NCI-H1436 (cell line): ENCODE measurements around the gene RPE.

Experiments
- DNase-seq: peaks from one replicate; lab custom pipeline; 2025; lab: John Stamatoyannopoulos, UW

RPE gene

DNA sequence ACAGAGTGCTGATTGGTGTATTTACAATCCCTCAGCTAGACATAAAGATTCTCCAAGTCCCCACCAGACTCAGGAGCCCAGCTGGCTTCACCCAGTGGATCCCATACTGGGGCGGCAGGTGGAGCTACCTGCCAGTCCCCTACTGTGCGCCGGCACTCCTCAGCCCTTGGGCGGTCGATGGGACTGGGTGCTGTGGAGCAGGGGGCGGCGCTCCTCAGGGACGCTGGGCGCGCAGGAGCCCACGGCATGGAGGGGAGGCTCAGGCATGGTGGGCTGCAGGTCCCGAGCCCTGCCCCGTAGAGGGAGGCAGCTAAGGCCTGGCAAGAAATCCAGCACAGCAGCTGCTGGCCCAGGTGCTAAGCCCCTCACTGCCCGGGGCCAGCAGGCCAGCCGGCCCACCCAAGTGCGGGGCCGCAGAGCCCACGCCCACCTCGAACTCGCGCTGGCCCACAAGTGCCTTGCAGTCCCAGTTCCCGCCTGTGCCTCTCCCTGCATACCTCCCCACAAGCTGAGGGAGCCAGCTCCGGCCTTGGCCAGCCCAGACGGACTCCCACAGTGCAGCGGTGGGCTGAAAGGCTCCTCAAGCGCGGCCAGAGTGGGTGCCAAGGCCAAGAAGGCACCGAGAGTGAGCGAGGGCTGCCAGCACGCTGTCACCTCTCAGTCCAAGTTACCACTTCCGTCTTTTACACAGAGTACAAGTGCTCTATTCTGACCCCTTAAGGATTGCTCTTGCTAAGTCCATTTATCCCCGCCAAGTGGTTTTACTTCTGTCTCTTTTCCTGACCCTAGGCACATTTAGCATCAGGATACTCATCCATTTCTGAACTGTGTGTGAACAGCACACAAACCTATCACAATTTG, 1.7 kb upstream of the RPE start:
- DNase-seq = no peak

DNA sequence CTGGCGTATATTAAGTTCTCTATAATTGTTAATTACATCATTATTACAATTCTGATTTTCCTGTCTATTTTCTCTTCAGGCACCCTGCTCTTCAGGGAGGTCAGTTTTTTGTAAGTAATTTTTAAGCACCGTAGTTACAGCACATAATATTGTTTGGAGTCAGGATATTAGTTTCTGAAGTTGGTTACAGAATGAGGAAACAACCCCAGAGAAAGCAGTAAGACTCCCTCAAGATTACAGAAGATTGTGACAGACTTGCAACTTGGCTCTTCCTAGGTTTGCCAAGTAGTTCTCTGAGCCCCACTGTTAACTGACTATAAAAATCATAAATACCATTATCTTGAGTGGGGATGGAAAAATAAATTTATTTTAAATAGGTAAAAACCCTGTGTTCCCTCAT, 921 bp downstream of the RPE start:
- no peak for DNase-seq

DNA sequence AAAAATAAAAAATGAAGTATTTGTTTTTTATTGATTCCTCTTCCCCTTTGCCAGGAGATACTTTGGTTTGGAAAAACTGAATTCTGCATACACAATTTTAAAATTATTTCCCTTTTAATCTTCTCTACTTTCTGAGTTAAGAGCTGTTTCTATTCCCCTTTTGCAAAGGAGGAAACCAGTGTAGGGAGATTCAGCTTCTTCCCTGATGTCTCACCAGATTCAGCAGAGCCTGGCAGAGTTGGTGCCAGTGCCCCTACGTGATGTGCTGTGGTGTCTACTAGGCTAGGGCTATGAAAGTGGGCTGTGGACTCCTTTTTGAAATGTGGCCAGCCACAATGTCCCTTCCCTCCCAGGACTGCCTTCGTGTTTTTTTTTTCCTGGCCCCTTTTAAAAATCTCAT, 2.4 kb downstream of the RPE start:
- DNase-seq = no peak

DNA sequence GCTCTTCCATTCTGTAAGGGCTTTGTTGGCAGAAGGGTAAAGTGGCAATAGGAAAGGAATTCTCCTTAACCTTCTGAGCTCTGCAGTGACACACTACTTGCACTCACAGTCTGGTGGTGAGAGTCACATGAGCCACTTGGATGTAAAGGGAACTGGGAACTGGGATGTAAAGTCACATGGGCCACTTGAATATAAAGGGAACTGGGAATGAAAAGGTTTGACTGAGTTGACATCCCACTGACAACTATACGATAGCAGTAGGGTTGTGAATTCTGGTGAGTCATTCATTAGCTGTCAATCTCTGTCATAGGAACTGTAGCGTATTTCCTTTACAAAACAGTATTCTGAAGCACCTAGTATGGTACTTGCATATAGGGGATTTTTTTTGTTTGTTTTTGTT, 5.5 kb downstream of the RPE start:
- DNase-seq = no peak

DNA sequence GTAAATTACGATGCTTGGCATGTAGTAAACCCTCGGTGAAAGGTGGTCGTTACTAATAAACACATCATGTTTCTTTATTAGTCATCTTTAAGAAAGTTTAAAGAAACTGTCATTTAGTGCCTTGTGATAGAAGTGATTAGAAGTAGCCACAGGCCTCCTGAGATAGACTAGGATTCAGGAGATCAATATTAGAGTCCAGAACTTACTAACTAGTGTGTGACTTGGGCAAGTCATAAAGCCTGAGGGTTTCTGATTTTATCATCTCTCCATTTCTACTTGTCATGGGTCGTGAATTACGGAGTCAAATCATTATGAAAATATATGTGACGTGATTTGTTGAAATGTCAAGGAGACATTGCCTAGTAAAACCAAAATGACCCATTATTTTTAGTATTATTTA, 6.7 kb downstream of the RPE start:
- DNase-seq = no peak

DNA sequence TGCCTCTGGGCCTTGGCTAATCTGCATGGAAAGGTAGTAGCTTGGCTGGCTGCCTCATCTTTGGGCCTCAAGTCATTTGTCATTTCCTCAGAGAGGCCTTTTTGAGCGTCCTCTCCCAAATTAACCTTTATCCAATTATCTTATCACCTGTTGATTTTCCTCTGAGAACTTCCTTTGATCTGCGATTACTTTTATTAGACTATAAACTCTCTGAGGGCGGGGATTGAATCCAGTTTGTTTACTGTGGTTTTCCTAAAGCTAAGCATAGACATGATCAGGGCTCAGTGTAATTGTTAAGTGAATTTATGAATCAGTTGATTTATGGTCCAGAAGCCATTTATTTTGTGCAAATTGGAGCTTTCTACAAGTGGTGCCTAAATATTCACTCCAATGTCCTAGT, 7.5 kb downstream of the RPE start:
- no peak for DNase-seq

DNA sequence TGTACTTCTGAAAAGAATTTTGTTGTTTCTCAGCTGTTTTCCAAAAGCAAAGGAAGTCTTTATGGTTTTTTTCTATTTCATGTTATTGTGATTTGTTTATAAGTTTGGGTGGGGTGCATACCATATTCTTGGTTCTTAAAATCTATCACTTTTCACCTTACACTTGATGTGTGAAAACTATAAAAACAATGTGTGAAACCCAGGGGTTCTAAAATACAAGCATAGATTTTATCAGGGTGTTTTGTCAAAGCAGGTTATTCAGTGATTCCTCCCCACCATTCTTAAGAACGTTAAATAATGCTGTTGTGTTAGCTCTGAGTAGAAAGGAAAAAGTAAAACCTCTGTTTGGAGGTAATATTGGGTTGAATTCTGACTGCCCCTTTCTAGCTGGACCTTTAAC, 17.7 kb downstream of the RPE start:
- DNase-seq = no peak

DNA sequence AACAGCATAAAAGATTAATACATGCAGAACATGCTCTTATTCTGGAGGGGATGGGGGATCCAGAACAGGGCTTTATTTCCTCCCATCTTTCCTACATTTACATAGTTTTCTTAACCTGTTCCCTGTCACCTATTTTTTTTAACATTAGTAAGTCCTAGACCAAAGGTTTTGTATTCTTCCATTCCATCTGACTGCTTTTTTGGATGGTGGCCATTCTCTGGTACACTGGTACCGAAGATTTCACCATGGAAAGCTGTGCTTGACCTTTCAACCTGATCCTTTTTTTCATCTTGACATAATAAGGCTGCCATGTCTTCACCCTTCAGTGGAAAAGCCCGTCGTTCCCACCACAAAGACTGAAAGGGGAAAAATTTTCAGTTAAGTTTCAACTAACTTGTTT, 20.4 kb downstream of the RPE start:
- DNase-seq = no peak

DNA sequence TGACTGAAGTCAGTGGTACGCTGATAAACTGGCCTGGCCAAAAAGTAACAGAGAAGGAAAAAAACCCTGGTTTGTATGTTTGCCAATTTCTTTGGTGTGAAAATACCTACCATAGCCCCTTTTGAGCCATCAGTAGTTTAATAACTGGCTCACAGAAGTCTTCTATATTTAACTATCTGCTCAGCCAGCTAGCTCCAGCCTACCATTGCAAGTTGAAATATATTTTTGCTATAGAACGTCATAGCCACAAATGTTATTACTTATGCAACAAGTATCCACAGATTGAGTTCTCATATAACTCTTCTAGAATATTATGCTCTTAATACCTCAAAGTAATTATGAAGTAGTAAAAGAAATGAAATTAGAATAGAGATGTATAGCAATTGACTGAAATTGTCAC, 25.2 kb downstream of the RPE start:
- DNase-seq = no peak

DNA sequence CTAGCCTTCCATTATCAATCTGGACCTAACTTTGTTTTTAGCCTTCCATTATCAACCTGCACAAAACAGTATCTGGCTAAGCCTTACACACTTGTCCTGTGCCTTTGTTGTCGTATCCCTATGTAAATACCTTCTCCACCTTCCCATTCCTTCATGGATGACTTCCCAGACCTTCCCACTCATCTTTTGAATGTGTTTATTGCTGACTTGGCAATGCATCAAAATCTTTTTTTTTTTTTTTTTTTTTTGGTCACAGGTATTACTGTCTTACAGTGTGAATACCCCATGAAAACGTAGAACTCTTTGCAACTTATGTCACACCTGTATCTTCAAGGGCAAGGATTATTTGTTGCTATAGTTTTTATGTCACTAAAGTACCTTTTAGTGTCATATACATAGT, 25.7 kb downstream of the RPE start:
- DNase-seq = no peak

DNA sequence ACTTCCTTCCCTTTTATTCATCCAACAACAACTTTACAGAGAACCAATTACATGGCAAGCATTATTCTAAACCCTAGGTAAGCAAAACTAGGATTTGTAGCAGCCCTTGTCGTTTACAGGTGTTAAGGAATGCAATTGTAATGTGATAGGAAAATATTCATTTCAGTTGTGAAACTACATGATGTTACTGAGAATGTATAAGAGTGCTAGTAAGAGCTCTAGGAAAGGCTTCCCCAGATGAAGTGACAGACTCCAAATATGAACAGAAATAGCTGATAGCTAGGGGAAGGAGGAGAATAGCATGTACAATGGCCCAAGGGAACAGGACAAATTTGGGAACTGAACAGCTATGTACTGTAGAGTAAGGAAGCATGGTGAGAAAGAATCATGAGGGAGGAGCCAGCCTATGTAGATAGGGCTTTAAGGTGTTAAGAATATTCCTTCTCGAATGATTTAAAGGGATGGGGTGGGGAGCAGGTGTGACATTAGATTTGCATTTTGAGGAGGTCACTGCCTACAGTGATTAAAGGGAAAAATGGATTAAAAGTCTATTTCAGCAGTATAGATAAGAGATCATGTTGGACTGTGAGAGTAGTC, 31.7 kb downstream of the RPE start:
- DNase-seq = no peak

DNA sequence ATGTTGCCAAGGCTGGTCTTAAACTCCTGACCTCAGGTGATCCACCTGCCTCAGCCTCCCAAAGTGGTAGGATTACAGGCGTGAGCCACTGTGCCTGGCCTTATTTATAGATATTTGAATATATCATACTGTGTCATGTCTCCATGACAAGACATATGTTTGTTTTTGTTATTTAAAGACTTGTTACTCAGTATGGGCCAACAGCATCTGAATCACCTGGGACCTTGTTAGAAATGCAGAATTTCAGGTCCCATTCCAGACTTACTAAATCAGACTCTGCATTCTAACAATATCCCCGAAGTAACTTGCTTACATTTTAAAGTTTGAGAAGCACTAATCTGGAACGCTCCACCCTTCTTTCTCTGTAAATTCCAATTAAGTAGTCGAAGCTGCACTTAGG, 33.2 kb downstream of the RPE start:
- DNase-seq = no peak

DNA sequence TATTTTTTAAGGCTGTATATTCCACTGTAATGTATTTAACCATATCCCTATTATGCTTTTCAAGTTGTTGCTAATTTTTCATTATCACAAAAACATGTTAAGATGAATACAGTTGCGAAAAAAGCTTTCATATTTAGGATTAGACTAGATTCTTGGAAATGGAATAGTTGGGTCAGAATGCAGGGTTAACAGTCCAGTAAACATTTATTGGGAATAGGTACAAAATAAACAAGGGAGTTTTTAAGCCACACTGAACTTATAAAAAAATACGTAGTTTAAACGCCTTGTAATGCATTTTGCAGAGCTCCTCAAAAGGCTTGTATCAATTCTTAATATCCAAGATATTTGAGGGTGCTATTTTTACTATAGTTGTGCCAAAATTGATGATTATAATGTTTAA, 35.6 kb downstream of the RPE start:
- no peak for DNase-seq

DNA sequence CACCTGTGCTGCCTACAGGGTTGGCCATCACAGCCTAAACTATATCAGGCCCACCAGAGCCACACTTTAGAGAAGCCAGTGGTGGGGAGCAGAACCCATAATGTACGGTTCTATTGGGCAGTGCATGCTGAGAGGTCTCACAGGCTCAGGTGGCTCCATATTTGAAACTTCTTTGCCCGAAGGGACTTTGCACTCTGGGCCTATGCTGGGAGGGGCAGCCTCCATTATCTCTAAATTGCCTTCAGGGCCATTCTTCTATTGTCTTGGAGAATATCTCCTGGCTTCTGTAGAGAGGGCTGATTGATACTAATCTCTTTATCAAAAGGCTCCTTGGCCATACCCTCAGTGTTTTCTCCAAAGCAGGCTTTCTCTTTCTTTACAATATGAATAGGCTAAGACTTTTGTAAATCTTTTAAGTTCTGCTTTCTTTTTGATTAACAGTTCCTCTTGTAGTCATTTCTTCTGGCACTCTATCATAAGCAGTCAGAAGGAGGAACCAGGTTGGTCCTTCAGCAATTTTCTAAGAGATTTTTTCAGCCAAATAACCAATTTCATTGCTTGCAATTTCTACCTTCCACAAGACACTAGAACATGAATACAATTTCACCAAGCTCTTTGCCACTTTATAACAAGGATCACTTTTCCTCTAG, 44.5 kb downstream of the RPE start:
- no peak for DNase-seq

DNA sequence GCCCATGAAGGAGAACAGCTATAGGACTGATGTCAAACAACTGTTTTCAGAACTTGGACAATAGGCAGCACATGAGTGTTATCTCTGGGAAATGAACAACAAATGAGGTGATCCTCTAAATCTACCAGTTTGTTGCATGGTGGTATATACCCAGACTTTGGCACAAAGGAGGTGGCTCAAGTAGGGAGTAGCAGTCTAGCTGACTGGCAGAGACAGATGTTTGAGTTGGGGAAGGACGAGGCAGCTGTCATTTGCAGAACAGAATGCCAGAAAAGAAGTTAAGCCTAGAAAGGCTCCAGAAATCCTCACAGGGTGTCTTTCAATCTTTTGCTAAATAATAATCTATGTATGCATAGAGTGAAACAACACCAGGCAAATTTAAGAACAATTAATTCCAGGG, 47.4 kb downstream of the RPE start:
- DNase-seq = no peak

DNA sequence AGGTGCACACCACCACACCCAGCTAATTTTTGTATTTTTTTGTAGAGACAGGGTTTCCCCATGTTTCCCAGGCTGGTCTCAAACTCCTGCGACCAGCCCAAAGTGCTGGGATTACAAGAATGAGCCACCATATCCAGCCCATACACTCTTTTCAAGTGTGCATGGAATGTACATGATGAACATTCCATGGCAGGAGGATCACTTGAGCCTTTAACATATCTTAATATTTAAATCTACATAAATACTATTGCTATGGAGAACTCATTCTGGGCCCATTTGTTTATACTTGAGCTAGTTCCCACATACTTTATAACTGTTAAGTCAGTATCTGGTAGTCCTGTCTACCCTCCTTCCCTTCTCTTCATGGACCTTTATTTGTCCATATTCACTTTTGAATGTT, 48.4 kb downstream of the RPE start:
- no peak for DNase-seq

DNA sequence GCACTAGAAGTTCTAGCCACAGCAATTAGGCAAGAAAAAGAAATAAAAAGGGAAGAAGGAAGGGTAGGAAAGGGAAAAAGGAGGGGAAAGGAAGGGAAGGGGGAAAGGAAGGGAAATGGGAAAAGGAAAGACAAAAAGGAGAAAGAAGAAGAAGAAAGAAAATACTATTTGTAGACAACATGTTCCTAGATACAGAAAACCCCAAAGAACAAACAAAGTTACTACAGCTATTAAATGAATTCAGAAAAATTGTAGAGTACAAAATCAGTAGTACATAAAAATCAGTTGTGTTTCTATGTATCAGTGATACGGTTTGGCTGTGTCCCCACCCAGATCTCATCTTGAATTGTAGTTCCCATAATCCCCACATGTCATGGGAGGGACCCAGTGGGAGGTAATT, 52.3 kb downstream of the RPE start:
- DNase-seq = no peak

DNA sequence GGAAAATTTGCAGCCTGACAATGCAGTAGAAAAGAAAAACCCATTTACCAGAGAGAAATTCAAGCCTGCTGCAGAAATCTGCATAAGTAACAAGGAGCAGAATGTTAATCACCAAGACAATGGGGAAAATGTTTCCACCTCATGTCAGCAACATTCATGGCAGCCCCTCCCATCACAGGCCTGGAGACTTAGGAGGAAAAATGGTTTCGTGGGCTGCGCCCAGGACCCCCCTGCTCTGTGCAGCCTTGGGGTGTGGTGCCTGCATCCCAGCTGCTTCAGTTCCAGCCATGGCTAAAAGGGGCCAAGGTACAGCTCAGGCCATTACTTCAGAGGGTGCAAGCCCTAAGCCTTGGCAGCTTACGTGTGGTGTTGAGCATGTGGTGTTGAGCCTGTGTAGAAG, 53.4 kb downstream of the RPE start:
- DNase-seq = no peak

DNA sequence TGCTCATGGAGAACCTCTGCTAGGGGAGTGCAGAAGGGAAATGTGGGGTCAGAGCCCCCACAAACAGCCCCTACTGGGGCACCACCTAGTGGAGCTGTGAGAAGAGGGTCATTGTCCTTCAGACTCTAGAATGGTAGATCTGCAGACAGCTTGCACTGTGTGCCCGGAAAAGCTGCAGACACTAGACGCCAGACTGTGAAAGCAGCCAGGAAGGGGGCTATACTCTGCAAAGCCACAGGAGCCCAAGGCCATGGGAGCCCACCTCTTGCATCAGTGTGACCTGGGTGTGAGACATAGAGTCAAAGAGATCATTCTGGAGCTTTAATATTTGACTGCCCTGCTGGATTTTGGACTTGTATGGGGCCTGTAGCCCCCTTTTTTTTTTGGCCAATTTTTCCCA, 60.9 kb downstream of the RPE start:
- DNase-seq = no peak
